ENCODE results near the gene TLK1.

- TF ChIP-seq CTCF (IDR thresholded peaks at IDR 0.05; ENCODE audit: low read depth, low read length, missing input control) (no peak), RXRA (IDR thresholded peaks at IDR 0.05) (no peak), ZBTB33 (IDR thresholded peaks at IDR 0.05) (no peak)
Measured at GRCh38 chr2:171098607-171099006, 62.1 kb downstream of the TLK1 start.
